Natural killer cell (primary cell): Measurements from ENCODE around the gene RS1. TPM values are rescaled to one million over a fixed set of nuclear protein-coding genes. Genes with fewer than 3 reads are reported as not detected.

ENCODE experiments used
- ATAC-seq, 3 donors: fragments of 150-1000 bp in 2 of 3; fragments of 200-7000 bp in 1 of 3; cut with Tn5 transposase; 1 replicate in 1 of 3; 2 replicates in 2 of 3; pipeline ENCODE4 v1.10.0; 2021; ENCODE audit warnings: mild to moderate bottlenecking in 2 of 3, moderate library complexity in 2 of 3
- DNase-seq, 2 donors: peaks; one replicate each; pipeline versions ENCODE4 v3.0.0 to v3.0.0-alpha.2; 2013 to 2021; ENCODE audit warnings: mixed read lengths in 1 of 2
- H3K27ac ChIP-seq: one replicate; pipeline ENCODE4 v1.5.1; 2013; ENCODE audit warnings: mild to moderate bottlenecking, low read length
- H3K27me3 ChIP-seq: one replicate; pipeline ENCODE4 v1.6.1; 2013; ENCODE audit warnings: low read length; ENCODE audit not compliant: control insufficient read depth, insufficient read depth
- H3K36me3 ChIP-seq: one replicate; pipeline ENCODE4 v1.6.1; 2013; ENCODE audit warnings: low read length; ENCODE audit not compliant: control insufficient read depth, insufficient read depth
- H3K4me1 ChIP-seq: one replicate; pipeline ENCODE4 v1.6.1; 2013; ENCODE audit warnings: low read length; ENCODE audit not compliant: control insufficient read depth, insufficient read depth
- H3K4me3 ChIP-seq: one replicate; pipeline ENCODE4 v1.5.1; 2013; ENCODE audit warnings: low read length
- H3K9me3 ChIP-seq: one replicate; pipeline ENCODE4 v1.6.1; 2013; ENCODE audit warnings: low read length; ENCODE audit not compliant: control insufficient read depth, insufficient read depth
- H3K27ac Mint-ChIP-seq, 2 donors: one replicate each; pipeline ENCODE4 v1.8.0; 2022; ENCODE audit warnings: mild to moderate bottlenecking in 2 of 2, mixed read lengths in 2 of 2, moderate library complexity in 1 of 2
- H3K27me3 Mint-ChIP-seq, 2 donors: one replicate each; pipeline ENCODE4 v1.8.0; 2022; ENCODE audit warnings: low read depth in 2 of 2, mixed read lengths in 2 of 2
- H3K36me3 Mint-ChIP-seq: one replicate; pipeline ENCODE4 v1.8.0; 2022; ENCODE audit warnings: mixed read lengths
- H3K4me1 Mint-ChIP-seq, 2 donors: one replicate each; pipeline ENCODE4 v1.8.0; 2022; ENCODE audit warnings: mixed read lengths in 2 of 2
- H3K4me3 Mint-ChIP-seq: one replicate; pipeline ENCODE4 v1.8.0; 2022; ENCODE audit warnings: mild to moderate bottlenecking, moderate library complexity, mixed read lengths
- H3K9me3 Mint-ChIP-seq, 2 donors: one replicate each; pipeline ENCODE4 v1.8.0; 2022; ENCODE audit warnings: mixed read lengths in 2 of 2
- WGBS: methylation state at CpG from one replicate; pipeline ENCODE4 v1.1.7; 2013; ENCODE audit warnings: missing lambda C conversion rate; ENCODE audit not compliant: insufficient coverage; 5-methylcytosine and 5-hydroxymethylcytosine counted together
- intact Hi-C: fragments of 100-400 bp; cut with micrococcal nuclease; formaldehyde crosslinking; loops from one replicate; pipeline ENCODE4 v1.14.2; 2022
- total RNA-seq, 4 donors: library from RNA; stranded (reverse); fragments of 120-200 nt in 1 of 4; gene quantifications; one replicate each; pipeline versions ENCODE4 v1.2.3 to v1.2.4, GENCODE V29; 2013 to 2022
- TF ChIP-seq, protein P1 (sequence below): fragments of 200-600 bp; IDR thresholded peaks from one replicate; pipeline ENCODE4 v1.8.0; 2022; ENCODE audit warnings: antibody characterized with exemption

Gene RS1
- total RNA-seq, 3 donors from 2014 or later (not counting 1 experiment from before 2014, with no cell fraction given), result not detected

DNA sequence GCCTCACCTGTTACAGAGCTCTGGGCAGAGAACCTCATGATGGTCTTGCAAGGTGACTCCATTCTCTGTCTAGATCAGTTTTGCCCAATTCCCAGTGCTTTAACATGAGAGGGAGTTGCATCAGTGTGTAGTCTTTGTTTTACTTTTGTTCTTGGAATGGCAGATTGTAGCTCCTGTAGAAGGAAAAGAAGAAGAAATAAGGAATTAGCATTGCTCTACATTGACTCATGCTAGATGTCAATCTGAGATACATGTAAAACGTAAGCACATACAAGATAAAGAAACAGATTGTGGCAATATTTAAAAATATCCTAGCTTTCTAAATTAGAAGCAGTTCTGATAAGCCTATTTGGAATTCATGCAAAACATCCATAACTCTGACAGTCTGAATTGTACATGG, 19.5 kb upstream of the RS1 start:
- WGBS, result no CpG with 5 or more reads among the region's 1 CpG
- Mint-ChIP-seq H3K9me3 (no peaks in the 10 kb centered on the region), H3K36me3 (no peaks in the 10 kb centered on the region), H3K4me1 (no peaks in the 10 kb centered on the region), H3K27ac (no peak overlapping the region), H3K4me3 (no peak overlapping the region), H3K27me3 (peaks cover 3 to 9% of the 10 kb centered on the region in 2 donors)
- no peaks in the 10 kb centered on the region for H3K27me3 ChIP-seq
- H3K4me1 ChIP-seq, result no peaks in the 10 kb centered on the region
- no peak overlapping the region for H3K4me3 ChIP-seq
- intact Hi-C loops, result no loop called here
- H3K36me3 ChIP-seq, result no peaks in the 10 kb centered on the region
- TF ChIP-seq, protein P1, sequence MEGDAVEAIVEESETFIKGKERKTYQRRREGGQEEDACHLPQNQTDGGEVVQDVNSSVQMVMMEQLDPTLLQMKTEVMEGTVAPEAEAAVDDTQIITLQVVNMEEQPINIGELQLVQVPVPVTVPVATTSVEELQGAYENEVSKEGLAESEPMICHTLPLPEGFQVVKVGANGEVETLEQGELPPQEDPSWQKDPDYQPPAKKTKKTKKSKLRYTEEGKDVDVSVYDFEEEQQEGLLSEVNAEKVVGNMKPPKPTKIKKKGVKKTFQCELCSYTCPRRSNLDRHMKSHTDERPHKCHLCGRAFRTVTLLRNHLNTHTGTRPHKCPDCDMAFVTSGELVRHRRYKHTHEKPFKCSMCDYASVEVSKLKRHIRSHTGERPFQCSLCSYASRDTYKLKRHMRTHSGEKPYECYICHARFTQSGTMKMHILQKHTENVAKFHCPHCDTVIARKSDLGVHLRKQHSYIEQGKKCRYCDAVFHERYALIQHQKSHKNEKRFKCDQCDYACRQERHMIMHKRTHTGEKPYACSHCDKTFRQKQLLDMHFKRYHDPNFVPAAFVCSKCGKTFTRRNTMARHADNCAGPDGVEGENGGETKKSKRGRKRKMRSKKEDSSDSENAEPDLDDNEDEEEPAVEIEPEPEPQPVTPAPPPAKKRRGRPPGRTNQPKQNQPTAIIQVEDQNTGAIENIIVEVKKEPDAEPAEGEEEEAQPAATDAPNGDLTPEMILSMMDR, result no peak
- no peaks in the 10 kb centered on the region for H3K9me3 ChIP-seq
- no peak overlapping the region for H3K27ac ChIP-seq
- ATAC-seq (no peak), DNase-seq (no peak)

DNA sequence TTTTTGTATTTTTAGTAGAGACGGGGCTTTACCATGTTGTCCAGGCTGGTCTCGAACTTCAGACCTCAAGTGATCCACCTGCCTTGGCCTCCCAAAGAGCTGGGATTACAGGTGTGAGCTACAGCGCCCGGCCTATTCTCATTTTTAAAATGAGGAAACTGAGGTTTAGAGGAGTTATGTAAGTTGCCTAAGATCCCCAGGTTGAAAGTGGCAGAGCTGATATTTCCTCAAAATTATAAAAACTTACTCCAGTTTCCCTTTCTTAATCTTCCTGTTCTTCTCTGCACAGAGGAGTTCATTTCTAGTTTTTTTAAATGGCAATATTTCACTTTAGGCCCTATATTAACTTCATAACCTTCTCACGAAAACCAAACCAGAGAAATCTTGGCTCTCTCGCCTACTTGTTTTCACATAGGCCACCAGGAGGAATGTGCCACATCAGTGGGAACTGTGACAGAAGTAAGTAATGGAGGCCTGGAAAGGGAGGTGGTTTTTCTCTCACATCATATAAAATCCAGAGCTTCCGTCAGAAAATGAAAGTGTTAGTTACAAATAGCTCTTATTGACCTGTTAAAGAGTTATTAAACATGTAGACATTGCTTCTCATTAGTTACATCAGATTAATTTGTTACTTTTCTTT, 16.1 kb upstream of the RS1 start:
- intact Hi-C loops, result no loop called here
- no peaks in the 10 kb centered on the region for H3K9me3 ChIP-seq
- no peaks in the 10 kb centered on the region for H3K4me1 ChIP-seq
- H3K4me1 Mint-ChIP-seq, result no peaks in the 10 kb centered on the region
- WGBS, result 88% methylated on average over 4 of the region's 7 CpGs
- no peaks in the 10 kb centered on the region for H3K27me3 ChIP-seq
- no peak overlapping the region for H3K27ac ChIP-seq
- H3K4me3 Mint-ChIP-seq, result no peak overlapping the region
- ATAC-seq (no peak), DNase-seq (no peak)
- no peaks in the 10 kb centered on the region for H3K36me3 Mint-ChIP-seq
- no peaks in the 10 kb centered on the region for H3K9me3 Mint-ChIP-seq
- H3K4me3 ChIP-seq, result no peak overlapping the region
- H3K27me3 Mint-ChIP-seq, result peaks cover 0 to 3% of the 10 kb centered on the region in 2 donors
- H3K27ac Mint-ChIP-seq, result no peak overlapping the region
- TF ChIP-seq, protein P1, result no peak
- H3K36me3 ChIP-seq, result no peaks in the 10 kb centered on the region

DNA sequence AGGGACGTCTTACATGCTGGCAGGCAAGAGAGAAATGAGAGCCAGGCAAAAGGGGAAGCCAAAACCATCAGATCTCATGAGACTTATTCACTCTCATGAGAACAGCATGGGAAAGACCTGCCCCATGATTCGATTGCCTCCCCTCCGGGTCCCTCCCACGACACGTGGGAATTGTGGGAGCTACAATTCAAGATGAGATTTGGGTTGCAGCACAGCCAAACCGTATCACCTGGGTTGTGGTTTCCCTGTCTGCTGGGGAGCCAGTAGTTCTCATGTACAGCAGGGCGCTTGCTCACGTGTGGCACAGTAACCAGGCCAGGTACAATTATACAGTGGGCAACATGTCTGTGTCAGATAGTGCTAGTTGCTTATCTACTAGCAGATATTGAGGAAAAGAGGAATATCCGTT, 11.1 kb upstream of the RS1 start:
- Mint-ChIP-seq H3K4me1 (peaks cover 0 to 6% of the 10 kb centered on the region in 2 donors), H3K36me3 (no peaks in the 10 kb centered on the region)
- WGBS, result 58% methylated on average over 7 of the region's 9 CpGs

More for the DNA sequence above, 11.1 kb upstream of the RS1 start:
- Mint-ChIP-seq H3K27me3 (peaks cover 3 to 5% of the 10 kb centered on the region in 2 donors), H3K27ac (no peak overlapping the region), H3K4me3 (no peak overlapping the region), H3K9me3 (no peaks in the 10 kb centered on the region)
- Histone ChIP-seq H3K9me3 (no peaks in the 10 kb centered on the region), H3K4me1 (no peaks in the 10 kb centered on the region), H3K27me3 (no peaks in the 10 kb centered on the region), H3K36me3 (no peaks in the 10 kb centered on the region), H3K27ac (no peak overlapping the region), H3K4me3 (no peak overlapping the region)
- no peak for DNase-seq
- TF ChIP-seq, protein P1, result no peak
- ATAC-seq, result no peak
- intact Hi-C loops, result no loop called here
